Stimulated activated naive CD4-positive, alpha-beta T cell (primary cell): ENCODE measurements around the gene MSH3.
"Not testable (repeated sequence)": the region's sequence is repeated elsewhere in the genome, so short reads cannot be mapped to it uniquely, and the experiment has no call there.

Experiments used
- DNase-seq, 6 experiments: peaks; one replicate each; lab custom pipeline; 2025; lab: John Stamatoyannopoulos, UW

The MSH3 gene

DNA sequence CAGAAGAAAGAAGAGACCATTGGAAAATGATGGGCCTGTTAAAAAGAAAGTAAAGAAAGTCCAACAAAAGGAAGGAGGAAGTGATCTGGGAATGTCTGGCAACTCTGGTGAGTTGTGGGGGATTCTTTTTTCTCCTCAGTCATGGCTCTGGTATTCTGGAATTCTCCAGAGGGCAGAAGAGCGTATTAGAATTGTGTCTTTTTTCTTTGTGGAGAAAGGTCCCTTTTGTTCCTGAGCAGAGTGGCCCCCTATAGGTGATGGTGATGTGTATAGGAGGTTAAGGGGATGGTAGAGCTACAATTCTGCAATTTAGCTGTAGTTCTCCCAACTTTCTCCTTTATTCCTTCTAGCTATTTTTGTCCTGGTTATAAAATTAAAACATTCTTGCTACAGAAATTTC, 2.0 kb downstream of the MSH3 start:
- DNase-seq, result no peak

DNA sequence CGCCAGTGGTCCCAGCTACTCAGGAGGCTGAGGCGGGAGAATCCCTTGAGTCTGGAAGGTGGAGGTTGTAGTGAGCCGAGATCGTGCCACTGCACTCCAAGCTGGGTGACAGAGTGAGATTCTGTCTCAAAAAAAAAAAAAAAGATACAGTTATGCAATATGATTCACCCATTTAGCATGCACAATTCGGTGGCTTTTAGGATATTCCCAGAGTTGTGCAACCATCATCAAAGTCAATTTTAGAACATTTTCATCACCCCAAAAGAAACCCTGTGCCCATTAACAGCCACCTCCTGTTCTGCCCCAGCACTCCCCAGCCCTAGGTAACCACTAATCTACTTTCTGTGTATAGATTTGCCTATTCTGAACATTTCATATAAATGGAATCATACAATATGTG, 4.7 kb downstream of the MSH3 start:
- DNase-seq, result no peak

DNA sequence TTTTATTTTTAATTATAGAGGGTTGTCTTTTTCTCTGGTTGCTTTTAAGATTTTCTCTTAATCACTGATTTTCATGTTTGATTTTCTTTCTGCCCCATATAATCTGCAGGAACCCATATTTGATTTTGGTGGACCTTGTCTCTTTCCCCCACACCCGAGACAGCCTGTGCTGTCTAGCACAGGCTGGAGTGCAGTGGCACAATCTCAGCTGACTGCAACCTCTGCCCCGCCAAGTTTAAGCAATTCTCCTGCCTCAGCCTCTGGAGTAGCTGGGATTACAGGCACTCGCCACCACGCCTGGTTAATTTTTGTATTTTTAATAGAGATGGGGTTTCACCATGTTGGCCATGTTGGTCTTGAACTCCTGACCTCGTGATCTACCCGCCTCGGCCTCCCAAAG, 6.2 kb downstream of the MSH3 start:
- DNase-seq, result not testable (repeated sequence)

DNA sequence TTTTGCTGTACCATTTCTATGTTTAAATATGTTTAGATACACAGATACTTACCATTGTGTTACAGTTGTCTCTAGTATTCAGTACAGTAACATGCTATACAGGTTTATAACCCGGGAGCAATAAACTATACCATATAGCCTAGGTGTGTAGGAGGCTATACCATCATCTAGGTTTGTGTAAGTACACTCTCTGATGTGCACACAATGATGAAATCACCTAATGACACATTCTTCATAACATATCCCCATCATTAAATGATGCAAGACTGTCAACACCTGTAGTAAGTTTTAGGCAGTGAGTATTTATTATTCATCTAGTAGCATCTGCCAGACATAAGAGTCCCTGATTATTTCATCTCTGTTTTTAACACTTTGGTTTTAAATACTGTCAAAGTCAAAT, 7.7 kb downstream of the MSH3 start:
- no peak for DNase-seq

DNA sequence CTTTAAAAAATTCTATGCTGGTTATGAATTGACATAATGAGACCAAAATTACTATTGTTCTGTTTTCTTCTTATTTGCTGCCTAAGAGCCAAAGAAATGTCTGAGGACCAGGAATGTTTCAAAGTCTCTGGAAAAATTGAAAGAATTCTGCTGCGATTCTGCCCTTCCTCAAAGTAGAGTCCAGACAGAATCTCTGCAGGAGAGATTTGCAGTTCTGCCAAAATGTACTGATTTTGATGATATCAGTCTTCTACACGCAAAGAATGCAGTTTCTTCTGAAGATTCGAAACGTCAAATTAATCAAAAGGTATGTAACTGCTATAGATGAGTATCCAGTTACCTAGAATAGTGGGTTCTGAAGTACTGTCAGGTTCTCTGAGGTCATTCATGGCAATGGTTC, 10.6 kb downstream of the MSH3 start:
- no peak for DNase-seq

DNA sequence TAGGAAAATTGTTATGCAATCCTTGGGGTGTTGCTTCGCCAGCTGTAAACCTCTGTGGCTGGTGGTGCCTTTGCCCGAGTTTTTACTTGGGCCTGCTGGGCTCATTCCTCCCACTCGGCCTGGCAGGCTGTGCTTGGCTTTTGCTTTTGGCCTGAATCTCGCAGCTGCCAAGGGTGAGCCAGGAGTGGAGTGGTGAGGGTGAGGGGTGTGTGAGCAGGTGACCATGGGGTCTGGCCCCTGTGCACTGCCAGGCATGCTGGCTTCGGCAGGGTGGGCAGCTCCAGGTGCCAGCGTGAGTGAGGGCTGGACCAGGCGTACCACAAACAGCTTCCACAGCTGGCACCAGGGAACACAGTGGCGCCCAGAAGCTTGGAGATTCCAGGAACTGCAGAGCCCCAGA, 12.9 kb downstream of the MSH3 start:
- no peak for DNase-seq

DNA sequence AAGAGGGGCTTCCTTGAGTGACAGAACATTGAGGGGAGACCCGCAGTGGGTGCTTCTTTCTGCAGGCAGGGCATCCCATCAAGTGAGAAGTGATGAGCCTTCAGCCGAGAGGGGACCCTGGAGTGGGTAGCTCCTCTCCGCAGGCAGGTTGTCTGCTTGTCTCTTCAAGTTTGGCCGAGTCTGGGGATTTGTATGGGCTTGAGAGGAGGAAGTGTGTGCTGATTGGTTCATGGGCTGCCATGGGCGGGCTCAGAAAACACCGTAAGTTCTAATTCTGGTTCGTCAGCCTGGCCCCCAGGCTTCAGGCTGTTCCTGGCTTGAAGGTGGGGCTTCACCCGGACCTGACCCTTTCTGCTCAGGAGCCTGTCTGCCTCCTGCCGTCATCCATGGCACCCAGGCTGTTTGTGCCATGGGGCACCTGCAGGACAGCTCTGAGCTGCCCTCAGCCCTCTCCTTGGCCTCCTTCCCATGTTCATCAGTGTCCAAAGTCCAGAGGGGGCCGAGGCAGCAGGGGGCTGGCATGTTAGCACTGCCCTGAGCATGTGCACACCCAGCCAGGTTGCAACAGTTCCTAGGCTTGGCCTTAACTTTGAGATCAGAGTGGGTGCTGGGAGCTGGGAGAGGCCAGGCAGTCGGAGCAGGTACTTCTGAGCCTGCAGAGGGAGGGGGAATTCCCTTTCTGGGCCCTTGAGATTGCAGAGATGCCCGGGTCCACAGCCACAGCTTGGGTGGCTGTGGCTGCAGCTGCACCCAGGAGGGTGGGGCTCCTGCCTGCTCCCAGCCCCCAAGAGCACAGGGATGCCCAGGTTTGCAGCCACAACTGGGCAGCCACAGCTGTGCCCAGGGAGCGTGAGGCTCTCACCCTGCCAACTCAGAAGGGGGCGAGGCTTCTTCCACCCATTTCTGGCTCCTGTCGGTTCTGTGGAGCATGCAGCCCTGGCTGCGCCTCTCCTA, 13.8 kb downstream of the MSH3 start:
- no peak for DNase-seq

DNA sequence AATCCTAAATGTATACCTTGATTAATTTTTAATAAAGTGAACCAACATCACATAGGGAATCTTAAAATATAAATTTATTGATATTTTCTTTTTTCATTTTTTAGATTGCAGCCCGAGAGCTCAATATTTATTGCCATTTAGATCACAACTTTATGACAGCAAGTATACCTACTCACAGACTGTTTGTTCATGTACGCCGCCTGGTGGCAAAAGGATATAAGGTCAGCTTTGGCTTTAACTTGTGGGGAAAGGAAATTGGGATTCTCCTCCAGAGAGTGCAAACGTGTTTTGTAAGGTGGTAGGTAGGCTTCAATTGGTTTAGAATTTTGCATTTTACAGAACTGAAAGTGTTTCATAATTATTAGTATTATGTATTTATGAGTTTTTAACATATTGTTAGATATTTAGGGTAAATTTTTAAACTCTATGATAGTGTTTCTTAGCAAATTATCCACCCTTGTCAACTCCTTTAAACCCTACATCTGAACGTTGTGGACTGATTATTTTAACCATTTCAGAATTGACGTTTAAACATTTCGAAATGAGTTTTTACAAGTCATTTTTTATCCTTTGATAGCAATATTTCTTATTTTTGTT, 17.8 kb downstream of the MSH3 start:
- DNase-seq, result peak; percentile 6 to 56 (median 42)

DNA sequence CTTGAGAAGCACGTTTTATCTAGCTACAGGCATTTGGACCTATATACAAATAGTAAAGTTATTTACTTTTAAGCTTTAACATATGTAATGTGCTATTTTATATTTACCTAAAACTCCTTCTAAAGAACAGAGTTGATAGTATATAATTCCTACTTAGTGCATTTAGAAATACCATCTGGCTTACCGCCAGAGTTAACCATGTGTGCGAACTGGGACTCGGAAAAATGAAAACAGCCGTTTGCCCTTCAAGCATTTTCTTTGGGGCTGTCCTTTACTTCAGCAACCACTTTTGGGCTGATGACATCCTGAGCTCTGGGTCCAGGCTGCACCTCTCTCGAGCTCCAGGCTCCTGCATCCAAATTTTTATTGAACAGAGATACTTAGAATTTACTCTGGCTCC, 22.3 kb downstream of the MSH3 start:
- no peak for DNase-seq

DNA sequence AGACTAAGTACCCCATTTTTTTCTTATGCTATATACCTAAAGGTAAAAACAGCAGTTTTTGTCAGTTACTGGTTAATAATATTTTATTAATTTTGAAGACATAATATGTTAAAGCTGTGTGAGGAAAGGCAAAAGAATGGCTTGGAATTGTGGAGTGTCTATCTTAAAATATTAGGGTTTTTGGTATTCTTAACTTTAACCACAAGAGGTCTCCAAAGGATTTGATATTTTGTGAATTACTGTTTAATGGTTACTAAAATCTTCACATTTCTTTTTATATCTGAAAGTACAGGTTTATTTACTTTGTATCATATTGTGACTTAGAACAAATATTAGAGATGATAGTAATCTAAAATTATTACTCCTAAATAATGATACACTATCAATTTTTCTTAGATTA, 32.3 kb downstream of the MSH3 start:
- peak in 3 of 6 experiments; percentile 0 to 32 (median 10) for DNase-seq

DNA sequence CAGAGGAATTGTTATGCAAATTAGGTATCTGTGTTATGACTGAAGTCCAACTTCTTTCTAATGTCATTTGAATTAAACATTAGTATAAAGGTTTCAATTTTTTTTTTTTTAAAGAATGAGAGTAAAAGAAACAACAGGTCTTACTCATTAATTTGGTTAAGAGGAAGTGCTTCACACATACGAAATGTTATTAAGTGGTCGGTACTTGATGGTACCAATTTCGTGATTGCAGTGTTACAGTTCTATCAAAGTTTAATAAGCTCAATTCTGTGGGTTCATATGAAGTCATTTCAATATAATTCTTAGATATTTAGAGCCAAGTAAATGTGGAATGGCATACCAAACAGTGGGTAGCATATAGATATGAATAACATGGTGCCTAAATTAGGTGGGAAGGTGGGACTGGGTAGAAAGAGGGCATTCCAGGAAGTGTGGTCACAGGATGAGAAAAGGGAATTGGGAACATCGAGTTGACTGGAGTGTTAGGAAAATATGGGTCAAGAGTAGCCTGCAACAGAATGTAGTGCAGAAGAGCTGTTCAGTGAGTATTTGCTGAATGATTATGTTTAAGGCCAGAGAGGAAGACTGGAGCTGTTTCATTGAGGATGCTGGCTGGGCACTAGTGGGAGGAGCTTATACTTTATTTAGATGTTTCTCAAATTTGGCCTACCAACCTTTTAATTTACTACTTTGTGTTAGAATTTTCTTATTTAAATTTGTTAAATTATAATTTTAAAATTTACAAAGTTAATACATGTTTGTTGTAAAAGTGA, 34.4 kb downstream of the MSH3 start:
- DNase-seq, result no peak

DNA sequence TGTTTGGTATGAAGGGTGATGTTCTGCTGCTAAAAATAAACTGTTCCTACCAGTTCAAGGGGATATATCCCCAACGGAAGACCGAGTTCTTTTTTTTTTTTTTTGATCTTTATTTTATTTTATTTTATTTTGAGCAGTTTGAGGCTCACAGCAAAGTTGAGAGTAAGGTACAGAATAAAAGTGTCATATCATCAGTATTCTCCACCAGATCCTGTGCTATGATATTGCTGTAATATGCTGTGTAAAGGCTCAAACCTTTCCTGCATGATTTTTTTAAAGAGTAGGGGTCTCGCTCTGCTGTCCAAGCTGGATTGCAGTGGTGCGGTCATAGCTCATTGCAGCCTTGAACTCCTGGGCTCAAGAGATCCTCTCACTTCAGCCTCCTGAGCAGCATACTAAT, 35.2 kb downstream of the MSH3 start:
- DNase-seq, result no peak

DNA sequence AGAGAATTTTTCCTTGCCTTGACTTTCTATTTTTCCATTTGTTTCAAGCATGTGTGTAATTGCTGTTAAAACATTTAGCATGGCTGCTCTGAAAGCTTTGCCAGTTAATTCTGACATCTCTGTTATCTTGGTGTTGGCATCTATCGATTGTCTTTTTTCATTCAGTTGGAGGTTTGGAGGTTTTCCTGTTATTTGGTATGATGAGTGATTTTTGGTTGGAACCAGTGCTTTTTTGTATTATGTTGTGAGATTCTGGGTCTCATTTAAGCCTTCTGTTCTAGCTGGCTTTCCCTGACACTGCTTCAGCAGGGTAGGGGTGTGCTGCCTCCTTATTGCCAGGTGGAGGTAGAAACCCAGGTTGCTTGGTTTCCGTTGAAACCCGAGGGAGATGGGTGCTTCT, 41.2 kb downstream of the MSH3 start:
- DNase-seq, result no peak

DNA sequence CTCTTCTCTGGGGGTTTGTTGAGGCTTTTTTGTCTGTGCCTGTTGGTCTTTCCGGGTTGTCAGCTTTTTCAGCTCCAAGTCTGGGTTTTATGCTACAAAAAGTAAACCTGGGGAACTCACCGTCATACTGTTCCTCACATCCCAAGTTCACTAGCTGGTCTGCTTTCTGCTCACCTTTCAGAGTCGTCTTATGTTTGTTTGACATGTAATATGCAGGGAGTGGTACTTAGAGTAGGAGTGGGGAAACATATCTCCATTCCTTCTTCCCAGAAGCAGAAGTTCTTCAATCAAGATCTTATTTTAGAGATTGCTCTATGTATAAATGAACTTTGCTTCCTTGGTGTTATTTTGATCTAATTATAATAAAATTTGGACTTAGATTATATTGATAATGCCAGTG, 42.0 kb downstream of the MSH3 start:
- no peak for DNase-seq

DNA sequence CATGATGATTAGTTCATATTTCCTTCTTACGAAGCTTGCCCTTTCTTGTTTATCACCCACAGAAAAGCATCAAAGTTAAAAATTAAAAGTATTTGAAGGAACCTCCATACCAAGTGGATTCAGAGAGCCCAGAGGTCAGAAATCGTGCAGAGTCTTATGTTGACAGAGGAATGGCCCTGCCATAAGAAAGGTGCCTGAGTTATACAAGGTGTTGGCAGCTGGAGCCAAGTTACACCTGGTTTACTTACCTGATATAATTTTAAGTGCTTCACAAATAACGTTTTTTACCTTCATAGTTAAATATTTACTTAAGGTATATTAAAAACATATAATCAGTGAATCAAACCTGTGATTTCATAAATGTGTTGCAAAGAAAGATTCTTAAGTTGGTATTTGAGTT, 42.6 kb downstream of the MSH3 start:
- DNase-seq, result no peak

DNA sequence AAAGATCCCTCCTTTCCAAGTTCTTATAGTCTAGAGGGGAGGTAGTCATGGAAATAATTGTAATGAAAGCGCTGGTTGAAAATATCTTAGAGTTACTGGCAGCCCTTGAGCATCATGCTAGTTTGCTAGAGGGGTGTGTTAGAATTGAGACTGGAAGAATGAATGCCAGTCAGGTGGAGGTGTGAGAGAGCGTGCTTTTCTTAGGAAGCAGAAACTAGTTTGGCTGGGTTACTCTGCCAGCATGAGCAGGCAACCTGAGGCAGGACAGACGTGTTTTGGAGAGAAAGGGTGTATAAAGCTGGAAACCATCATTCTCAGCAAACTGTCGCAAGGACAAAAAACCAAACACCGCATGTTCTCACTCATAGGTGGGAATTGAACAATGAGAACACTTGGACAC, 43.9 kb downstream of the MSH3 start:
- no peak for DNase-seq

DNA sequence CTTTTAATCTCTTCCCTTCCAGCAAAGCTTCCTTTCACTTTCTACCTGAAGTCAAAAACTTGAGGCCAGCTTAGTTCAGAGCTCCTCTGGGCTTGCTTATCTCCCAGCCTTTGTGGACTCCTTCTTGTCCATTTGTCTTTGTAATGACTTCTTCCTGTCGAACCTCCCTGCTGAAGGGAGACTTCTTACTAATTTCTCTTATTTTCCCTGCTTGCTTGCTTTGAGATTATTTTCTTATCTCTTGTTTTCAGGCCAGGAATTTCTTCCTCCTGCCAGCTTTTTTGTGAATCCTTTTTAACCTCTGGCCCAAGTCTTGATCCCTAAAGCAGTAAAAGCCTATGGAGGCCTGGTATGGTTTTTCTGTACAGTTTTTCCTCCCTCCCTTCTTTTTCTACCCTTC, 47.1 kb downstream of the MSH3 start:
- no peak for DNase-seq

DNA sequence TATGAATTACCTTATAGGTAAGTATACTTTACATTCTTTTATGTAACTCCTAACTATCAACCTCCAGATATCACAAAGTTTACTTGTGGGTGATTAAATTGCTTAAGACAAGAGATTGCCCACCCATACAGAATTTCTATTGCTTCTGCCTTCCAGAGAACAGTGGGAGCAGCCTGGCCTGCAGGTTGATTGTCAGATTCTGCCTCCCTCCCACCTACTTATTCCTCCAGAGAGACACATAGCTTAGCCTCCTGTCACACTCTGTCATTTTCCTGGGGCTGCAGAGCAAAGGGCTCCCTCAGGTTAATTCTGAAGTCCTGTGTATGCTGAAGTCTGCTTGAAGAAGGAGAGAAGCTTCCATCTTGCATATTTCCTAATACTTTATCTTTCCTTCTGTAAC, 48.8 kb downstream of the MSH3 start:
- DNase-seq, result no peak

DNA sequence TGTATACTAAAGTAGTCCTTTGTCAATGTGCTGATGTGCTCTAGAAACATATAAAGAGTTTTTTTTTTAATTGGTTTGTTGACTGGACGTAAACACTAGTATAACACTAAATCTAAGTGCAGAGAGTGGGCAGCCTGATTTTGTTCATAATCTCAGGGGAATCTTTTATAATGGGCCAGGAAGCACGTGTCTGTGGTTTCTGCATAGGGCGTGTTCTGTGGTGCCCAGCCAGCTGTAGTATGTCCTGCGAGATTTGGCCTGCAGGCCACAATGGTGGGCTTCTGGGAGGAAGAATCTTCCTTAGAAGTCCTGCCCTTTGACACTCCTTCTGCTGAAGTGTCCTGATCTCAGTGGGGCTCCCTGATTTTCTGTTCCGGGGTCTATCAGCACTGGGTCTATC, 49.3 kb downstream of the MSH3 start:
- DNase-seq, result no peak

DNA sequence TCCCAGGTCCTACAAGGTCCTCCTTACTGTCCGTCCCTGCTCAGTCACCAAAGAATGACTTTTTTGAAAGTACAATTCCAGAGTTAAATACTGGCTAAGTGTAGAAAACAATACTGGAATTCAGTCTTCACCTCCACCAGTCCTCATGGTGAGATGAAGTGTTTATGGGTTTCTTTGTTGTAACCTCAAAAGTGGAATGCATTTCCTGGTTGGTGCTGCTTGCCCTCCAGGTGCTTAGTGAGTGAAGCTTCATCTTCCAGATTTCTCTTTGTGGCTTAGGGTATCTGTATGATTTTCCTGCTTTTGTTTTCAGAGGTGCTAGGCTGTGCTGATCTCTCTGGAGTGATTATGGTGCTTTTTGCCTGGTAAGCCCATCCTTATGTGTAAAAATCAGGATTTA, 49.8 kb downstream of the MSH3 start:
- no peak for DNase-seq

DNA sequence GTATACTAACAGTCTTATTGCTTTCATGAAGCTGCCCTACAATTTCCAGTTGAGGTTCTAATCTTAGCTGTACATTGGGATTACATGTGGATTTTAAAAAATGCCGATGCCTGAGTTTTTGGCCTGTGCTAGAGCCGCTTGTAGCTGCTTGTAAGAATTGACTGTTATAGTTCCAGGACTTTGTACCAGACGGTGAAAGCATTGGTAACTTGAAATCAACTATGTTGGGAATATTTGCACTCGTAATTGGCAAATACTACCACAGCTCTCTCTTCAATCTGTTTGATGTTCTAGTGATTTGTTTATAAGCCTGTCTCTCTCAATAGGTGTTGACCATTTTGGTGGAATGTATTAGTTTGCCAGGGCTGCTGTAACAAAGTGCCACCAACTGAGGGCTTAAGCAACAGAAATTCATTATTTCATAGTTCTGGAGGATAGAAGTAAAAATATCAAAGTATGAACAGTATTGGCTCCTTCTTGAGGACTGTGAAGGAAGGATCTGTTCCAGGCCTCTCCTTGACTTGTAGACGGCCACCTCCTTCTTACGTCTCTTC, 50.8 kb downstream of the MSH3 start:
- DNase-seq, result no peak

DNA sequence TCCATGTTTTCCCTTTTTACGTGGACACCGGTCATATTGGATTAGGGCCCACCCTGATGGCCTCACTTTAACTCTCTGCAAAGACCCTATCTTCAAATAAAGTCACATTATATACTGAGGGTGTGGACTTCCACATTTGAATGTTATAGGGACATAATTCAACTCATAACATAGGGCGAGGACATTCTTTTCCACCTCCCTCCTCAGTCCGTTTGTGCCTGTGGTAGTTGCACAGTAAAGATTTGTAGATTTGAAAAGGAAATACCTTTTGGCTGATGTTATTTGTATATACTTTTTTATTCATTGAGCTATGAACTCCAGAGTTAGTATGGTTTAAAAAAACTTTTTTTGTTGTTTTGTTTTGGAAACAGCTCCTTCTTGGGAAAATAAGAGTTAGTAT, 51.3 kb downstream of the MSH3 start:
- no peak for DNase-seq
